Measurements from ENCODE around the gene GSG1L.

Gene GSG1L

GRCh38 chr16:27862953-27863352 is 200.6 kb downstream of the GSG1L start:
- Mint-ChIP-seq H3K27ac (no peak overlapping the region), H3K4me1 (ENCODE audit: low read depth) (peaks cover 3% of the 10 kb centered on the region), H3K4me3 (no peak overlapping the region), H3K27me3 (no peaks in the 10 kb centered on the region), H3K36me3 (ENCODE audit: low read depth) (no peaks in the 10 kb centered on the region), H3K9me3 (peaks cover 18% of the 10 kb centered on the region)
- no peak for DNase-seq

GRCh38 chr16:27860091-27860490 is 203.4 kb downstream of the GSG1L start:
- Mint-ChIP-seq H3K27ac (no peak overlapping the region), H3K9me3 (peaks cover 13% of the 10 kb centered on the region), H3K36me3 (ENCODE audit: low read depth) (no peaks in the 10 kb centered on the region), H3K4me1 (ENCODE audit: low read depth) (no peaks in the 10 kb centered on the region), H3K27me3 (no peaks in the 10 kb centered on the region), H3K4me3 (no peak overlapping the region)
- DNase-seq: no peak

GRCh38 chr16:27859020-27859419 is 204.5 kb downstream of the GSG1L start:
- no peaks in the 10 kb centered on the region for H3K27me3 Mint-ChIP-seq
- H3K4me3 Mint-ChIP-seq: no peak overlapping the region
- no peaks in the 10 kb centered on the region for H3K36me3 Mint-ChIP-seq (ENCODE audit: low read depth)
- peaks cover 10% of the 10 kb centered on the region for H3K9me3 Mint-ChIP-seq
- H3K27ac Mint-ChIP-seq: no peak overlapping the region
- no peak for DNase-seq
- no peaks in the 10 kb centered on the region for H3K4me1 Mint-ChIP-seq (ENCODE audit: low read depth)

GRCh38 chr16:27853651-27854050 is 209.9 kb downstream of the GSG1L start:
- Mint-ChIP-seq H3K36me3 (ENCODE audit: low read depth) (no peaks in the 10 kb centered on the region), H3K27me3 (peaks cover 37% of the 10 kb centered on the region), H3K27ac (no peak overlapping the region), H3K9me3 (no peaks in the 10 kb centered on the region), H3K4me3 (no peak overlapping the region), H3K4me1 (ENCODE audit: low read depth) (no peaks in the 10 kb centered on the region)
- DNase-seq: no peak

- Mint-ChIP-seq H3K27me3 (peaks cover 37% of the 10 kb centered on the region), H3K36me3 (ENCODE audit: low read depth) (no peaks in the 10 kb centered on the region), H3K4me3 (no peak overlapping the region), H3K27ac (no peak overlapping the region), H3K9me3 (no peaks in the 10 kb centered on the region), H3K4me1 (ENCODE audit: low read depth) (no peaks in the 10 kb centered on the region)
- no peak for DNase-seq
Observed at GRCh38 chr16:27853101-27853500, 210.4 kb downstream of the GSG1L start.

DNA sequence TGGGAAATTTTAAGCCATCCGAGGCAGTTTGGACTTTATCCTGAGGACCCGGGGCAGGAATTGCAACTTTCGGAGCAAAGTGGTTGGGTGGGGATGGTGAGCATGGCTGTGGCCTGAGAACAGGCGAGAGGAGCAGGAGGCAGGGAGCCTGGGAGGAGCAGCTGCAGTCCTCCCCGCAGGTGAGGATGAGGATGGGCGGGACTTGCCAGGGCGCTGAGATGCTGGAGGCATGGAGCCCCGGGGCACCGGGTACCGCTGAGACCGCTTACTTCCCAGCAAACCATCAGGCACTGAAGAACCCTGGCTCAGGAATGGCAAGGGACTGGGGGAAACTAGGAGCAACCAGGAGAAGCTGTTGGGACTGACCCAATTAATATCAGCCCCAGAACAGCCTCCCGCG is 210.8 kb downstream of the GSG1L start:
- Mint-ChIP-seq H3K27ac (no peak overlapping the region), H3K36me3 (ENCODE audit: low read depth) (no peaks in the 10 kb centered on the region), H3K4me3 (no peak overlapping the region), H3K27me3 (peaks cover 38% of the 10 kb centered on the region), H3K9me3 (no peaks in the 10 kb centered on the region), H3K4me1 (ENCODE audit: low read depth) (no peaks in the 10 kb centered on the region)
- DNase-seq: no peak

- DNase-seq: no peak
- H3K27ac Mint-ChIP-seq: no peak overlapping the region
- H3K27me3 Mint-ChIP-seq: peaks cover 41% of the 10 kb centered on the region
- H3K4me1 Mint-ChIP-seq (ENCODE audit: low read depth): no peaks in the 10 kb centered on the region
- H3K36me3 Mint-ChIP-seq (ENCODE audit: low read depth): no peaks in the 10 kb centered on the region
- no peaks in the 10 kb centered on the region for H3K9me3 Mint-ChIP-seq
- no peak overlapping the region for H3K4me3 Mint-ChIP-seq
Observed at GRCh38 chr16:27852116-27852515, 211.4 kb downstream of the GSG1L start.

DNA sequence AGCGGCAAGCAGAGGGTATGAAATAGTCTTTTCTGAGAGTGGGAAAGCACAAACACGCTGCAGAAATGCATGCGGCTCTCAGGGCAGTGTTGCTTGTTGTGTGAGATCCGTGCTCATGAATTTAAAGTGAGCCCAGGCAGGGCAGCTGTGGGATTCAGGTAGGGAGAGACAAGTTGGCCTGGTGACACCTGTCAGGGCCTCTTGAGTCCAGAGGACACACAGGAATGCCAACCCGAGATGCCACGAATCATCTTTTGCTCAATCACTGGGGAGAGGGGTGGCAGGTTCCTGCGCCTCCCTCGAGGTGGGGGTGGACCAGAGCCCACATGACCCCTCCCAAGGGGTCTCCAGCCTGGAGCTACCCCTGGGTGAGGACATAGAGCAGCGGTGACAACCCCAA is 211.9 kb downstream of the GSG1L start:
- Mint-ChIP-seq H3K27me3 (peaks cover 44% of the 10 kb centered on the region), H3K36me3 (ENCODE audit: low read depth) (no peaks in the 10 kb centered on the region), H3K4me1 (ENCODE audit: low read depth) (no peaks in the 10 kb centered on the region), H3K27ac (no peak overlapping the region), H3K9me3 (no peaks in the 10 kb centered on the region), H3K4me3 (no peak overlapping the region)
- no peak for DNase-seq

GRCh38 chr16:27849621-27850020 is 213.9 kb downstream of the GSG1L start:
- Mint-ChIP-seq H3K4me3 (no peak overlapping the region), H3K27me3 (peaks cover 54% of the 10 kb centered on the region), H3K36me3 (ENCODE audit: low read depth) (no peaks in the 10 kb centered on the region), H3K27ac (no peak overlapping the region), H3K9me3 (no peaks in the 10 kb centered on the region), H3K4me1 (ENCODE audit: low read depth) (no peaks in the 10 kb centered on the region)
- no peak for DNase-seq

GRCh38 chr16:27847030-27847550 is 216.4 kb downstream of the GSG1L start:
- no peaks in the 10 kb centered on the region for H3K36me3 Mint-ChIP-seq (ENCODE audit: low read depth)
- no peaks in the 10 kb centered on the region for H3K4me1 Mint-ChIP-seq (ENCODE audit: low read depth)
- no peak overlapping the region for H3K4me3 Mint-ChIP-seq
- no peaks in the 10 kb centered on the region for H3K9me3 Mint-ChIP-seq
- no peak overlapping the region for H3K27ac Mint-ChIP-seq
- no peak for DNase-seq
- H3K27me3 Mint-ChIP-seq: peaks cover 42% of the 10 kb centered on the region

GRCh38 chr16:27844826-27845225 is 218.7 kb downstream of the GSG1L start:
- no peaks in the 10 kb centered on the region for H3K4me1 Mint-ChIP-seq (ENCODE audit: low read depth)
- H3K4me3 Mint-ChIP-seq: no peak overlapping the region
- no peak for DNase-seq
- H3K9me3 Mint-ChIP-seq: no peaks in the 10 kb centered on the region
- H3K27me3 Mint-ChIP-seq: peaks cover 30% of the 10 kb centered on the region
- H3K27ac Mint-ChIP-seq: no peak overlapping the region
- no peaks in the 10 kb centered on the region for H3K36me3 Mint-ChIP-seq (ENCODE audit: low read depth)

DNA sequence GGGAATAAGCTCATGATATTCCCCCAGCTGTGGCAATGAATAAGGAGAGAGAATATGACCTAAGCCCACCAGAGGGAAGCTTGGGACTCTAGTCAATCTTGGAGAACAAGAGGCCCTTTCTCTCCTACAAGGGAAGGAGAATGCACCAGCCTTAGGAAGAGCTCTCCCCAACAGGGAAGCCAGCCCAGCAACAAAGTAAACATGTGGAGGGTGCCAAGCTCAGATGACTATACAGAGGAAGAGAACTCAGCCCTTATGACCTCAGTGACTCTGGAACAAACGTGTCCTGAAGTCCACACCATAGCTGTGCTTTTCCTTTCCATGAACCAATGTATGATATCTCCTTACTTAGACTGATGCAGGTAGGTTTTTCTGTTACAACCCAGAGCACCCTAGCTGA is 219.7 kb downstream of the GSG1L start:
- Mint-ChIP-seq H3K9me3 (no peaks in the 10 kb centered on the region), H3K4me3 (no peak overlapping the region), H3K36me3 (ENCODE audit: low read depth) (no peaks in the 10 kb centered on the region), H3K4me1 (ENCODE audit: low read depth) (no peaks in the 10 kb centered on the region), H3K27me3 (peaks cover 30% of the 10 kb centered on the region), H3K27ac (no peak overlapping the region)
- no peak for DNase-seq

GRCh38 chr16:27841911-27842310 is 221.6 kb downstream of the GSG1L start:
- H3K36me3 Mint-ChIP-seq (ENCODE audit: low read depth): no peaks in the 10 kb centered on the region
- no peak overlapping the region for H3K27ac Mint-ChIP-seq
- H3K27me3 Mint-ChIP-seq: peaks cover 32% of the 10 kb centered on the region
- no peaks in the 10 kb centered on the region for H3K4me1 Mint-ChIP-seq (ENCODE audit: low read depth)
- DNase-seq: no peak
- no peak overlapping the region for H3K4me3 Mint-ChIP-seq
- H3K9me3 Mint-ChIP-seq: no peaks in the 10 kb centered on the region

DNA sequence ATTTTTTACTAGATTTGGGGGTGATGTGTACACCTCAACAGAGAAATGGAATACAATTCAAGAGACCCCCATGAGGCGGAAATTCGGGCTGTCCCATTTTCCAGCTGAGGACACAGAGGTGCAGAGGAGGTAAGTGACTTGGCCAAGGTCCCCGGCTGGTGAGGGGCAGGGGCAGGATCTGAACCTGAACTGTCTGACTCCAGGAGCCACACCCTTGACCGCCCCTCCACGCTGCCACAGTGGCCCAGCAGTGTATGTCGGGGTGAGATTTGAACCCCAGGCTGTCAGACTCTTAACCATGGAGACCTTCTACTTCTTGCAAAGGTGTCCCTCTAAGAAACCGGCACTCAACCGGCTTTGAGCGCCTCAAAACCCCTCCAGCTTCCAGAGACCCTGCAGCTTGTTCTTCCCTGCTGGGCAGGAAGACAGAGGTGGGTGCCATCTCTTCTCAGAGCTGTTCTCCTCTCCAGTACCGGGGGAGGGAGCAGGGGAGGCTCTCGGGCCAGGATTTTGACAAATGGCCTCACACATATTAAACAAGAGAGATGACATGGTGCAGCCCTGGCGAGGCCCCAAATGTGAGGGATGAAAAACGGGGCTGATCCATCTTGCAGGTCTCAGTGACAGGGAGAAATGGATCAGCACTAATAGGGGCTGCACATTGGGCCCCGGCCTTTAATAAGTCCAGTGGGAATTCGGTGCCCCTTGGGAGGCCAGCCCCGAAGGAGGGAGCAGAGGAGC is 222.3 kb downstream of the GSG1L start:
- Mint-ChIP-seq H3K4me3 (no peak overlapping the region), H3K4me1 (ENCODE audit: low read depth) (no peaks in the 10 kb centered on the region), H3K27me3 (peaks cover 37% of the 10 kb centered on the region), H3K36me3 (ENCODE audit: low read depth) (no peaks in the 10 kb centered on the region), H3K27ac (no peak overlapping the region), H3K9me3 (no peaks in the 10 kb centered on the region)
- no peak for DNase-seq

- Mint-ChIP-seq H3K27ac (no peak overlapping the region), H3K4me3 (no peak overlapping the region), H3K27me3 (peaks cover 32% of the 10 kb centered on the region), H3K36me3 (ENCODE audit: low read depth) (no peaks in the 10 kb centered on the region), H3K4me1 (ENCODE audit: low read depth) (no peaks in the 10 kb centered on the region), H3K9me3 (no peaks in the 10 kb centered on the region)
- no peak for DNase-seq
Observed at GRCh38 chr16:27840311-27841060, 223.0 kb downstream of the GSG1L start.
